ENCODE data around the gene RERG.
"Not testable (repeated sequence)": the region's sequence is repeated elsewhere in the genome, so short reads cannot be mapped to it uniquely, and the experiment has no call there.

The RERG gene, protein sequence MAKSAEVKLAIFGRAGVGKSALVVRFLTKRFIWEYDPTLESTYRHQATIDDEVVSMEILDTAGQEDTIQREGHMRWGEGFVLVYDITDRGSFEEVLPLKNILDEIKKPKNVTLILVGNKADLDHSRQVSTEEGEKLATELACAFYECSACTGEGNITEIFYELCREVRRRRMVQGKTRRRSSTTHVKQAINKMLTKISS

DNA sequence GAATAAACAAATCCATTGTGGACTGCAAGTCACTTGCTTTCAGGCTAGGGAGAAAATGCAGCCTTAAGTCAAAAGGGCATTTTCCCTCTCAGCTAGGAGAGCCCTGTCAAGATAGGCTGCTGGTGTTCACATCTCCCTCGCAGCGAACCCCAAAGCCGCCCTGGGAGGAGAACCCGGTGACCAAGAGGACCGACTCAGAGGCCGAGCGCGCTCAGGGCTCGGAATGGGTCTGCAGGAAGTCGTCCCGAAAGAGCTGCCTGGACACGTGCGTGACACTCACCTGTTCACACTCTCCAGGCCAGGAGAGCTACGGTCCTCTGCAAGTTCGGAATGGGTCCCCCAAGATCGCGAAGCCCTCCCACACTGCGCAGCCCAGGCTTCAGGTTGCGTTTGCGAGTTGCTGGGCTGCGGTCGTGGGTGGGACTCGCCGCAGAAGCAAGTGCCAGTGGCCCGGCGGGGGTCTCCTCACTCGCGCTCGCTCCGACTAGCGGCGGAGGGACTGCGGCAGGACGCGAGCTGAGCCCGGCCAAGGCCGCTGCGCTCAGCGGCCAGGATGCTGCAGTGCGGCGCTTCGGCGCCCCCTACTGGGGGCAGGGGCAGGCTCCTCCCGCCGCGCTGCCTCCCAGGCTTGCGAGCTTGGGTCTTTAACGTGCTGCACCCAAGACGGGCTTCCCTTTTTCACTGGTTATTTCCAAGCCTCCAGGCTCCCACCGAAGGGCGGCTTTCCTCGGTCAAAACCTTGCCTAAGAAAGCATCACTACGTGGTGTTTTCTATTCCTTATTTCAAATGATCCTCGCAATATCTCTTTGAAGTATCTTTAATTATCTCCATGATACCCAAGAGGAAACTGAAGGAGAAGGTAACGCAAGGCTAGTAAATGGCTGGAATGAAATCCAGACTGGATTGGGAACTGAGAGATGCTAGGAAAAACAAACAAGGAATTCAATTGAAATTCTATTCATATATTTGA lies at the start of gene RERG:
TSS of gene RERG (minus strand) at position 503 of the 971 bp plus-strand sequence. CDS start 3,928 bp downstream, outside the sequence.
- peak; percentile 33 for DNase-seq (ENCODE audit: low read depth)

DNA sequence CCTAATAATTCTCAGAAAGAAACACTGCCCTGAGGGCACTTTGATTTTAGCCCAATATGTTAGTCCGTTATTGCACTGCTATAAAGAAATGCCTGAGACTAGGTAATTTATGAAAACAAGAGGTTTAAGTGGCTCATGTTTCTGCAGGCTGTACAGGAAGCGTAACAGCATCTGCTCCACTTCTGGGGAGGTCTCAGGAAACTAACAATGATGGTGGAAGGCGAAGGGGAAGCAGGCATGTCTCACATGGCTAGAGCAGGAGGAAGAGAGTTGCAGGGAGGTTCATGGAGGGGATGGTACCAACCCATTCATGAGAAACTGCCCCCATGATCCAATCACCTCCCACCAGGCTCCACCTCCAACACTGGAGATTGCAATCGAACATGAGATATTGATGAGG lies 49.4 kb upstream of the RERG start:
- DNase-seq (ENCODE audit: low read depth), result no peak

DNA sequence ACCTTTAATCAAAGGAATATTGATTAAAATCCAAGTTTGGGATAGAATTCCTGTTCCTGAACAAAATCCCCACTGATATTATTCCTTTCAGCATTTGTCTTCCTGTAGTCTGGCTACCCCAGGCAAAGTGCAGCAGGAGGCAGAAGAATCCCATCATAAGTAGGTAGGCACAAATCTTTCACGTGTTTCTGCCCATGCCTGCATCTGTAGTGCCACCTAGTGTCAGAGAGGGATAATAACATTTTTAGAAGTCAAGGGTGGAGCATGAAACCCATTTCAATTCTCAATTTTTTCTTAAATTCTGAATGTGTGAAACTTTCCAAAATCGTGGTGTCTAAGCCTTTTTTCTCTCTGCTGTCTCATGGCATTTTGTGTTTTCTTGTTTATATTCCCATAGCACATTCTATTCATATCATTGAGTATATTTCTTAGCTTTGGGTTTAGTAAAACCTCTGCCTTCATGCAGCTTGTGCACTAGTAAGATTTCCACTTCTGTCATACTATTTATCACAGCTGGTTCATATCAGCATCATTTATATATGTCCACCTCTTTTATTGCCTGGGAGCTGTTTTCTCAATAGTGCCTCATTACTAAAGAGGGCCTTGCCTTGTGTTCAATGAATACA lies 47.8 kb upstream of the RERG start:
- peak; percentile 36 for DNase-seq (ENCODE audit: low read depth)

DNA sequence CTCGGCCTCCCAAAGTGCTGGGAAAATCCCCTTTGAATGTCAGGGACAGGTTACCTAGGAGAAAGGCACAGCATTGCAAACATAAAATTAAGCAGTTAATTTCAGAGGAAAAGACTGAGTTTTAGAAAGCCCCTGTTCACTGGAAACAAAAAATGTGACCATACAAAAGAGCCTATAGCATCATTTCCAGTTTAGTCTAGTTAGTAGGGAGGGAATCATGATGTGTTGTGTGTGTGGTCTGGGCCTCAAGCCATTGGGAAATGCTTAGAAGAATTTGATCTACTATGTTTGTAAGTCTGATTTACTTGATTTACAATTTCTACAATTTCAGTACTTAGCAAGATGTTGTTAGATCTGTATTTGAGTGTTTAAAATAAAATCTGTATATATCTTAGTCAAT lies 47.1 kb upstream of the RERG start:
- no peak for DNase-seq (ENCODE audit: low read depth)

DNA sequence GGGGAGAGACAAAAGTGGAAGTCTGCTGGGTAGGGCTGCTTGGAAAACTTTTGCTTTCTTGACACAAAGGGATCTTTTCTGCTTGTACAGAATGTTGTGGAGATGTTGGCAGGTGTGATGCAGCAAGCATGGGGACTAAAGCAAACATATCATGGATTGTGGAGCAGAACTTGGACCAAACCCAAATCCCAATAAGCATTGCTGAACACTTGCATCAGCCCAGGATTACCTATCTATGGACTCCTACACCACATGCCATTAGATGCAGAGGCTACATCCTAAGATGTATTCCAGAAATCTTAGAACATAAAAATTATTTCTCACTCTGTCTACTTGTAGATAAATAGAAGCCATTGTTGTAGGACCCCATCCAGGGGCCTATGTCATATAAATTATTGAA lies 44.7 kb upstream of the RERG start:
- DNase-seq (ENCODE audit: low read depth), result no peak

DNA sequence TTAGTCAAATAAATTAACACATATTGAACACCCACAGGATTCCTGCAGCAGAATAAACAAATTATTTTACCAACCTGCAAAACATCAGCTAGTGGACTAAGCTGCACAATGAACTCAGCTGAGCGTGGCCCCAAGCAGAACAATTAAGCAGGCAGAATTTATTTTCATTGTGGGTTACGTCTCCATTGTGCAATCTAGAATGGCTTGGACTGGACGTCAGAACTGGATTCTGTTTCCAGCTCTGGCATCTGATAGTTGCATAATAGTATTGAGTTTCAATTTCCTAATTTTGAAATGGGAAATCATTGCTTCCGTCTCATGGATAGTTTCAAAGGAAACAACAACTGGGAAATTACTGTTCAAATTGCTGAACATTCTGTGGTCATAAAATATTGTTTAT lies 35.5 kb upstream of the RERG start:
- DNase-seq (ENCODE audit: low read depth), result peak; percentile 77

DNA sequence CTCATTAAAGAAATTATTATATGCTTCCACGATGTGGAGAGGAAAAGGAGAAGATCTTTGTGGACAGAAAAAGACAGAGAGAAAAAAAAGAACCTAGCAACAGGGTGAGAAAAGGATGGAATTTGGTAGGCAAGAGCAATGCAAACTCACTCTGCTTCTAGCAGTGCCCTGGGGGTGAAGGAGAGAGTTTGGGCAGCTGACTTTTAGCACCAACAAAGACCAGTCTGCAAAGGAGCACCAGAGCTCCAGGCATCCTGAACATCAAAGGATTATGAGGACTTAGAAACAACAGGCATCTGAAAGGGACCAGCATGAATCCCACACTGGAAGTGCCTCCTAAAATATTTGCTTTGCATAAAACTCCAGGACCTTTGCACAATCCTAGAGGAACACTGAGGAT lies 32.8 kb upstream of the RERG start:
- DNase-seq (ENCODE audit: low read depth), result no peak

DNA sequence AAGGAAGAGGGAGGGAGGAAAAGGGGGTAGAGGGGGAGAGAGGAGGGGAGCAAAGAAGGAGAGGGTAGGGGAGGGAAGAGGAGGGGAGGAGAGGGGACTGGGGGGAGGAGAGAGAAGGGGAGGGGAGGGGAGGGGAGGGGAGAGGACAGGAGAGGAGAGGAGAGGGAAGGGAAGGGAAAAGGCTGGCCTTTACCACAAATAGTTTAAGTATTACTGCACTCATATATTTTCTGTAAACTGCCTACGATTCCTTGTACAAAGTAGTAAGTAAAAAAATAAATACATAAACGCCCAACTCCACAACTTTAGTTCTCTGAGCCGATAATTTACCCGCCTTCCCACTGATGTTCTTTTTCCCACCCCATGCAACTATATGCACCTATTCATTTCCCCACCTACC lies 23.7 kb upstream of the RERG start:
- no peak for DNase-seq (ENCODE audit: low read depth)

DNA sequence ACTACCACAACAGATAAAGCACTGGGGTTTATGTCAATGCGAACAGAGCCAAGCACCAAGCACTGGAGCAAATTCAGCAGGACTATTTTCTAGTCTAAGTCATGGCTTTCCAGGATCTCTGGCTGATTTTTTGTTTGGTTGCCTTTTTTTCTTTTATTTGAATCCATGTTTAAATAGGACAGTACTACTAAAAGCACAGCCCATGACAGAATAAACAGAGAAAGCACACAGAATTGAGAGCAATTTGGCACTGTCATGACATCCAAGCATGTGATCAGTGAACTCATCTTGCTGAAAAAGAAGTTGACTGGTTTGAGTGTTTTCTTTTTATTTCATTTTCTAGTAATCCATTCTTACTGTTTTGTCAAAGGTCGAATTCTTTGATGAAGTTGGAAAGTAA lies 23.1 kb upstream of the RERG start:
- no peak for DNase-seq (ENCODE audit: low read depth)

DNA sequence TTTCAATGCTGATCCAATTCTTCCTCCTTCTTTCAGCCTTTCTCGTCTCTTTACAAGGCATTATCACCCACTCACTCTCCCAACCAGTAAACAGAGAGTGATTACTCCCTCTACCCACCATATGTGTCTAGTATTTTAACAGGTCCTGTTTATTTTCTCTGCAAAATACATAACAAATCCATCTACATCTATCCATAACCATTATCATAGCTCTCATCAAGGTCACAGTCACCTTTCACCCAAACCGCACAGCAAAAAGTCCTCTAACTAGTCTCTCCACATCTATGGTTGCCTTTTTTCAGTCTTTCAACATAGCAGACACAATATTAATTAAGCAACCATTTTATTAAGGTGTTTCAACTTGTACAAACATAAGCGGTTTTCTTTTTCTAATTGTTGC lies 21.9 kb upstream of the RERG start:
- DNase-seq (ENCODE audit: low read depth), result no peak

DNA sequence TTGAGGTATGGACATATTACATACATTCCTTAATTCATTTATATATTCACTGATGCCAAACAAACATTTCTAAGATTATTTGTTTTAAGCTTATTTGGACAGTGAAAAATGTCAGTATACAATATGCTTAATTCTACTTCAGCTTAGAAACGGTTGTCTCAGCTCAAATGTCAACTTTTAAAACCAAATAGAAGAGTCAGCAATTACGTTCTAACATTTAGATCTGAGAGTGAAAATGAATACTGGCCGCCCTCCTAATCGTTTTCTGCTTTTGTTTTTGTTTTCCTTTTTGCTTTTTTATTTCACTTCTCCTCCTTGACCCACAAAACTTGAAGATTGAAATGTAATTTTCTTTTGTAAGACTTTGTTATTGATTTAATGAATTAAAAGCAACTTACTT lies 19.7 kb upstream of the RERG start:
- no peak for DNase-seq (ENCODE audit: low read depth)

DNA sequence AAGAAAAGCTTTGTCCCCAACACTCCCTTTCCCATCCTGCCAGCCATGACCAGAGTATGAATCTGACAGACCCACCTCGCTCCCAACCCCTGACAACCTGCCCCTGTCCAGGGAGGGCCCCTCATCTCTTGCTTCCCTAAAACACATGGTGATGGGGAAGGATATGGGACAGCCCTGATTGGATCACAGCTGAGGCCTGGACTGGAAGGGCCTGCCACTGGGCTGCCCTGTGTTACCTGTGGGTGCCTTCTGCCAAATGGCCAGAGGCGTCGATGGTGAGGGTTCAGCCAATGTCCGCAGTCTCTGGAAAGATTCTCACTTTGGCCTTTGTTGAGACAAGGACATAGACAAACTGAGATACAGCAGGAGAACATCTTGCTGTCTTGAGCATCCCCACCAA lies 13.3 kb upstream of the RERG start:
- no peak for DNase-seq (ENCODE audit: low read depth)

DNA sequence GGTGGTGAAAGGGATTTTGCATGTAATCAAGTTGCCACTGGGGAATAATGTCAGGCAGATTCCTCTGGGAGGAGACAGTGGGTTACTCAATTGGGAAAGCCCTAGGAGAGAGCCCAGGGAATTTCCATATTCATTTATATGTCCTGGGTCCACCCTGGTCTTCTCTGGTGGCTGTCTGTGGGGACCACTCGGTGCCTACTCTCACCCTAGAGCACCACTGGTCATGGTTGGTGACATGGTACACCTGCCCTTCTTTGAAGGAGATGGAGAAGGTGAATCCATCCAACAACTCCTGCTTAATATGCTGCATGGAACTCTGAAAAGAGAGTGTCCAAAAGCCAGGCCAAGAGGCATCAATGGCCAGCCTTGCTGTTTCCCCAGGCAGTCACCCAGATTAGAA lies 12.8 kb upstream of the RERG start:
- no peak for DNase-seq (ENCODE audit: low read depth)

DNA sequence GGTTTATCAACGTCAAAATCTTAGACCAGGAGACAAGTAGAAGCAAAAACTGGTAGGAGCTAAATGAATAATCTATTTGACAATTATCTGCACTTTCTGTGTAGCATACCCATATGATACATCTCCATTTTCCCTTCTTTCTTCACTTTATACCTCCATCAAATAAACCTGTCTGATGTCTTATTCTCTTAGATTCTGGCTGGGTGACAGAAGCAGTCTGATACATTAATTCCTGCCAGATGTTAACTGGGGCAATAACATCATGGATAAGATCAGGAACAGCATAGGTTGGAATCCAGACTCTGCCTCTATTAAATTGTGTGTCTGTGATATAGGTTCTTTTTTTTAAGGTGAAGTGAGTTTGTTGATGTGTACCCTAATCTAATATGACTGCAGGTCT lies 11.7 kb upstream of the RERG start:
- no peak for DNase-seq (ENCODE audit: low read depth)

DNA sequence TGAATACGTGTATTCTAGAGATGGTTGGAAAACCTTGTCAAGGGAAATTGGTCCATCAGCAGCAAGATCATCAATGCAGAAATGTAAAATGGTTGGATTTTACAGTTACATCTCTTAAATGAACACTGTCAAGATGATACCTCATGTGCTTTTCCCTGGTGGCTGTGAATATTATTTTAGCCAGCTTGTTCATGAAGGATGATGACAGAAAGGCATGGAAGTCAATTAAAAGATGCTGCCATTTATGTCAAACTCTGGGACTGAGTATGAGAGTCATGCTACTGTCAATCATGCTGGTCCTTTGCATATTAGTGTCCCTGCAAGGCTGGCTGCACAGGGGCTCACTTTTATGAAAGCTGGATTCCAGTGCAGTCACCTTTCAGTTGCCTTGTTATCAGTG lies 10.3 kb upstream of the RERG start:
- no peak for DNase-seq (ENCODE audit: low read depth)

DNA sequence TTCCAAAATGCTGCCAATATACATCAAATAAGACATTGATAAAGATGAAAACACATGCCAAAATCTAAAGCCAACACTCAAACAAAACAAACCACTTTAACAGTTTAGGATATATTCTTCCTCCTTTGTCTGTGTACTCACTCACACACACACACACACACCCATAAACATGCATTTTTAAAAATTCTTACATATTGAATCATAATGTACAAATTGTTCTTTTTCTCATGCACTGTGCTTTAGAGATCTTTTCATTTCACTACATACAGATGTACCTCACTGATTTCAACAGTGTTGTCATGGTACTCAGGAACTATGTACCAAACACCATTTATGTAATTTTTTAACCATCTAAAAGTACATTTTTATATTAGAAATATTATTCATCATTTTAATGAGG lies 9.5 kb upstream of the RERG start:
- DNase-seq (ENCODE audit: low read depth), result no peak

DNA sequence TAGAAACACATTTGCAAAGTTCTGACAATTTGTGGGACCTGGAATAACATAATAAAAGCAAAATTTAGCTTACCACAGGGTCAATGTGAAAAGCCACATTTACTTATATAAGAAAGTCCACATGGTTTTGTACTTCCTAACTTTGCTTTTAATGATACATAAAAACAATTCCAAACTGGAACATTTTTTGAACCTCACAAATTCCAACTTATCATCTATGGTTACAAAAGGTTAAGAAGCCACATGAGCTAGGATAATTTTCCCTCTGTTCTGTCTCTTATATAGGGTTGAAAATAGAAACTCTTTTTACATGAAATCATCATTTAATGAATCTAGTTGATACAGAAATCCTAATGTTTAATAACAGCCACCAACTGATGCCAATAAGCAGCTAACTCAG lies 8.9 kb upstream of the RERG start:
- DNase-seq (ENCODE audit: low read depth), result no peak

DNA sequence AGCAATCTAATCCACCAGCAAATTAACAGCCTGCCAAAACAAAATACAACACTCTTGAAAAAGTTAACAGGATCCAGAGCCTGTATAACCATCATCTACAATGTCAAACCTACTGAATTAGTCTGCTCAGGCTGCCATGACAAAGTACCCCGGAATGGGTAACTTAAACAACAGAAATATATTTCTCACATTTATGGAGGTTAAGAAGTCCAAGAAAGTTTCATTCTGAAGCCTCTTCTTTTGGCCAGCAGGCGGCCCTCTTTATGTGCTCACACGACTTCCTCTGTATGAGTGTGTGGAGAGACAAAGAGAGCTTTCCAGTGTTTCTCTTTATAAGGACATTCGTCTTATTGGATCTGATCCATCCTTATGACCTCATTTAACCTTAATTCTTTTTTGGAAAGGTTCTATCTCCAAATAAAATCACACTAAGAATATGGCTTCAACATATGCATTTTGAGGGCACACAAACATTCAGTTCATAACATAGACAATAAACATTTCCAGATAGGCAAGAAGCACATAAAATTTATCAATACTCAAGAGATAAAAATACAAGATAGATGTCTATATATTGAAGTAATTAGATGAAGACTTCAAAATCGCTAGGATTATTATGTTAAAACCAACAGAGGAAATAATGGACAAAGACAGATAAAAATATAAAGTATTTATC lies 5.9 kb upstream of the RERG start:
- DNase-seq (ENCODE audit: low read depth), result peak; percentile 58

DNA sequence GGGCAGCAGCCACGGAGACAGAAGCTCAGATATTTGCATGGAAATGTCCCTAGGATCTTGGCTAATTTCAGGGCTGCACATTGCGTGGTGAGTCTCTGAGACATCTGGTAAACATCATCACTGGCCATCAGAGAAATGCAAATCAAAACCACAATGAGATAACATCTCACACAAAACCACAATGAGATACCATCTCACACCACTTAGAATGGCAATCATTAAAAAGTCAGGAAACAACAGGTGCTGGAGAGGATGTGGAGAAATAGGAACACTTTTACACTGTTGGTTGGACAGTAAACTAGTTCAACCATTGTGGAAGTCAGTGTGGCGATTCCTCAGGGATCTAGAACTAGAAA lies 4.6 kb upstream of the RERG start:
- DNase-seq (ENCODE audit: low read depth), result not testable (repeated sequence)

DNA sequence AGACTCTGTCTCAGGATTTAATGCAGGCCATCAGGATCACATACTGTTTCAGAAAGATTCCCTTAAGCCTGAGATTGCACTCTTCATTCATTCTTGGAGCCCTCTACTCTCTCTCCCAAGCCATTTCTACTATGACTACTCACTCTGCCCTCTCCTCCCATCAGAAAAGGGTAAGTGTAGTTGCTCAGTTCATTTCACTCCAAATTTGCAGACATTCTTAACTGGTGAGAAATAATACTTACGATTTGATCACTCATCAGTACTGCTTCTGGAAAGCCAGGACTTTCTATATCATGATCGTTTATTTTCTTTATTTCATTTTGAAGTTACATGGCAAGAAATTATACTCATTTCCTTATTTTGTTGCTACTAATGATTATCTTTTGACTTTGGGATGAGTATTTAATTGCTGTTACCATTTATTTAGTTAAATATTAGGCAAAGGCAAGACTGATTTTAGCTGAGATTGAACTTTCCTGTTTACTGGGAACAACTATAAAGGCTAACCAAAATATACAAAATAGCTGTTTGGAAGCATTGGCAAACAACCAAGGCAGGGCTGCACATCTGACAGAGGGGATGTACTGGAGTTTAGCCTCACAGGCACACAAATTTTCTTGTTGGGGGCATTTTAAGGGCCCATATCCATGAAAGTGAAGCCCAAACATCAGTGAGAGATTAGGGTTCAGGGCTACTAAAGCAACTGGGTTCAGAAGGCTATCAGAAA lies 4.1 kb upstream of the RERG start:
- no peak for DNase-seq (ENCODE audit: low read depth)

DNA sequence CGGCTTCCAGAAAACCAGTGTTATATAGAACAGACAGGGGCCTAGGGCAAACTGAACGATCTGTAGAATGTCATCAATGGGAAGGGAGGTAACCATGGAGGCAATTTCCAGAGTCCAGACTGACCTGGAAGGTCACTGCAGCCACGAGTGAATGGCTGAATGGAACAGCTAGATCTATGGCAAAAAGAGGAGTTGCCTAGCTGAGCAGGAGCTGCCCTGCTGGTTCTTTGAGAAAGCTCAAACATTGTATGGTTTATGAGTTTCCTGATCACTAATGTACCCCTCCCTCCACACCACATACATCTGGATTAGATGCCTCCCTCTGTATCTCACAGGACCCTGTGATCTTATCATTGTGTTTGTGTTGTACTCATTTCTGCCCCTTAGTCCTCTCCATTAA lies 1.0 kb upstream of the RERG start:
- DNase-seq (ENCODE audit: low read depth), result no peak

DNA sequence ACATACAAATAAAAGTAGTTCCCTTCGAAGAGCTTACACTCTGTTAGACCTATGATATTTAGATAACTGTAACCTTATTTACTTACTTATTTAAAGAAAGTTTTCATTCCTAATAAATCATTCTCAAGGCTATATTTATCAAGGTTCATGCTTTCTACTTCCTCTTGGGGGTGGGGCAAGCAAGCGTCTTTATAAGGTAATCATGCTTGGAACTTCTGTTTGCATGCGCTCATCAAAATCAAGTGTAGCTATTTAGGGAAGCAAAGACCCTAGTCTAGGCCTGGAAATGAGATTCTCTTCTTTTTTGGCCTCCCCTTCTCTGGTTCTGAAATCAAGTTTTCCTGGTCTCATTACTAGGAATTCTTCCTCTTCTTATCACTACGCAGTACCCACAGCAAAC lies 766 bp downstream of the RERG start:
- DNase-seq (ENCODE audit: low read depth), result no peak
